ENCODE data around the gene MEOX2. TPM values are rescaled to one million over a fixed set of nuclear protein-coding genes. Genes with fewer than 3 reads are reported as not detected.

Gene MEOX2
- total RNA-seq, 1 donor from 2014 or later, result 0.10 TPM

GRCh38 chr7:15603124-15603523 lies 83.4 kb downstream of the MEOX2 start:
- no peaks in the 10 kb centered on the region for H3K36me3 Mint-ChIP-seq (ENCODE audit: low read depth, unreplicated experiment)
- no peaks in the 10 kb centered on the region for H3K4me1 Mint-ChIP-seq (ENCODE audit: unreplicated experiment)
- TF ChIP-seq CTCF (IDR thresholded peaks at IDR 0.05; ENCODE audit: unreplicated experiment), result no peak
- no peaks in the 10 kb centered on the region for H3K27me3 Mint-ChIP-seq (ENCODE audit: unreplicated experiment)
- H3K4me3 Mint-ChIP-seq (ENCODE audit: unreplicated experiment), result no peak overlapping the region
- H3K9me3 Mint-ChIP-seq (ENCODE audit: unreplicated experiment), result no peaks in the 10 kb centered on the region
- no peak overlapping the region for H3K27ac Mint-ChIP-seq (ENCODE audit: unreplicated experiment)
- no peak for DNase-seq (ENCODE audit: low spot score)

GRCh38 chr7:15602236-15602635 lies 84.2 kb downstream of the MEOX2 start:
- H3K4me1 Mint-ChIP-seq (ENCODE audit: unreplicated experiment), result no peaks in the 10 kb centered on the region
- no peaks in the 10 kb centered on the region for H3K36me3 Mint-ChIP-seq (ENCODE audit: low read depth, unreplicated experiment)
- no peak overlapping the region for H3K27ac Mint-ChIP-seq (ENCODE audit: unreplicated experiment)
- no peak for DNase-seq (ENCODE audit: low spot score)
- no peaks in the 10 kb centered on the region for H3K27me3 Mint-ChIP-seq (ENCODE audit: unreplicated experiment)
- H3K4me3 Mint-ChIP-seq (ENCODE audit: unreplicated experiment), result no peak overlapping the region
- H3K9me3 Mint-ChIP-seq (ENCODE audit: unreplicated experiment), result no peaks in the 10 kb centered on the region
- no peak for TF ChIP-seq CTCF (IDR thresholded peaks at IDR 0.05; ENCODE audit: unreplicated experiment)

GRCh38 chr7:15601175-15601574 lies 85.3 kb downstream of the MEOX2 start:
- DNase-seq (ENCODE audit: low spot score), result no peak
- Mint-ChIP-seq H3K36me3 (ENCODE audit: low read depth, unreplicated experiment) (no peaks in the 10 kb centered on the region), H3K9me3 (ENCODE audit: unreplicated experiment) (no peaks in the 10 kb centered on the region), H3K27me3 (ENCODE audit: unreplicated experiment) (no peaks in the 10 kb centered on the region), H3K4me3 (ENCODE audit: unreplicated experiment) (no peak overlapping the region), H3K4me1 (ENCODE audit: unreplicated experiment) (no peaks in the 10 kb centered on the region), H3K27ac (ENCODE audit: unreplicated experiment) (no peak overlapping the region)
- TF ChIP-seq CTCF (IDR thresholded peaks at IDR 0.05; ENCODE audit: unreplicated experiment), result no peak

- H3K9me3 Mint-ChIP-seq (ENCODE audit: unreplicated experiment), result no peaks in the 10 kb centered on the region
- TF ChIP-seq CTCF (IDR thresholded peaks at IDR 0.05; ENCODE audit: unreplicated experiment), result no peak
- no peaks in the 10 kb centered on the region for H3K27me3 Mint-ChIP-seq (ENCODE audit: unreplicated experiment)
- no peaks in the 10 kb centered on the region for H3K4me1 Mint-ChIP-seq (ENCODE audit: unreplicated experiment)
- no peaks in the 10 kb centered on the region for H3K36me3 Mint-ChIP-seq (ENCODE audit: low read depth, unreplicated experiment)
- DNase-seq (ENCODE audit: low spot score), result no peak
- no peak overlapping the region for H3K27ac Mint-ChIP-seq (ENCODE audit: unreplicated experiment)
- no peak overlapping the region for H3K4me3 Mint-ChIP-seq (ENCODE audit: unreplicated experiment)
Observed at GRCh38 chr7:15600298-15600697, 86.2 kb downstream of the MEOX2 start.

GRCh38 chr7:15594461-15594860 lies 92.0 kb downstream of the MEOX2 start:
- no peak for DNase-seq (ENCODE audit: low spot score)
- no peaks in the 10 kb centered on the region for H3K9me3 Mint-ChIP-seq (ENCODE audit: unreplicated experiment)
- H3K36me3 Mint-ChIP-seq (ENCODE audit: low read depth, unreplicated experiment), result no peaks in the 10 kb centered on the region
- TF ChIP-seq CTCF (IDR thresholded peaks at IDR 0.05; ENCODE audit: unreplicated experiment), result no peak
- peaks cover 2% of the 10 kb centered on the region for H3K27me3 Mint-ChIP-seq (ENCODE audit: unreplicated experiment)
- H3K4me1 Mint-ChIP-seq (ENCODE audit: unreplicated experiment), result no peaks in the 10 kb centered on the region
- no peak overlapping the region for H3K4me3 Mint-ChIP-seq (ENCODE audit: unreplicated experiment)
- H3K27ac Mint-ChIP-seq (ENCODE audit: unreplicated experiment), result no peak overlapping the region
